ENCODE data around the gene CATSPER3. TPM values are rescaled to one million over a fixed set of nuclear protein-coding genes. Genes with fewer than 3 reads are reported as not detected.
A peak's percentile ranks its signal among the peaks of the same experiment; 100 is the strongest.

CATSPER3 gene
- total RNA-seq, 1 experiment from 2014 or later: 0.37 TPM

- Mint-ChIP-seq H3K27me3 (ENCODE audit: low read depth) (peaks cover 94% of the 10 kb centered on the region), H3K9me3 (no peaks in the 10 kb centered on the region), H3K4me1 (peaks cover 47% of the 10 kb centered on the region), H3K27ac (no peak overlapping the region), H3K4me3 (peak overlapping the region; percentile 79), H3K36me3 (no peaks in the 10 kb centered on the region)
- CTCF ChIA-PET: interaction anchor here (1.2 to 1.4 kb wide), 4 partner anchors 118 to 157 kb away, joined by 4 to 9 read pairs (median 5); partner anchors contain the start of gene PCBD2
- peak; percentile 15 for ATAC-seq
- TF ChIP-seq CREB1 (CRISPR knock-in tag; IDR thresholded peaks at IDR 0.05) (no peak), MAX (CRISPR knock-in tag; IDR thresholded peaks at IDR 0.05) (peak; percentile 23; the same call in 1 of the 2 replicates)
- POLR2A ChIA-PET: interaction anchor here (1.7 kb wide), 1 partner anchor 19 kb away, joined by 4 read pairs; no protein-coding TSS in a partner anchor
- peak; percentile 65 for DNase-seq (ENCODE audit: low spot score)
Observed at GRCh38 chr5:135034236-135034962, 66.7 kb downstream of the CATSPER3 start.

GRCh38 chr5:135034963-135035677 is 67.4 kb downstream of the CATSPER3 start:
- Mint-ChIP-seq H3K27ac (no peak overlapping the region), H3K4me3 (peak overlapping the region; percentile 79), H3K36me3 (no peaks in the 10 kb centered on the region), H3K9me3 (no peaks in the 10 kb centered on the region), H3K27me3 (ENCODE audit: low read depth) (peaks cover 92% of the 10 kb centered on the region), H3K4me1 (peaks cover 42% of the 10 kb centered on the region)
- DNase-seq (ENCODE audit: low spot score): no peak
- POLR2A ChIA-PET: interaction anchor here (1.7 kb wide), 1 partner anchor 18 kb away, joined by 4 read pairs; no protein-coding TSS in a partner anchor
- CTCF ChIA-PET: interaction anchor here (1.0 to 1.4 kb wide), 5 partner anchors 118 to 156 kb away, joined by 3 to 9 read pairs (median 4); partner anchors contain the start of gene PCBD2
- no peak for ATAC-seq
- TF ChIP-seq RORB (CRISPR knock-in tag; IDR thresholded peaks at IDR 0.05) (no peak), GTF2I (CRISPR knock-in tag; conservative IDR thresholded peaks at IDR 0.05) (no peak), AR (CRISPR knock-in tag; IDR thresholded peaks at IDR 0.05) (no peak), CREB1 (CRISPR knock-in tag; IDR thresholded peaks at IDR 0.05) (no peak), FOXP1 (CRISPR knock-in tag; IDR thresholded peaks at IDR 0.05; ENCODE audit: borderline replicate concordance) (no peak), USF1 (CRISPR knock-in tag; IDR thresholded peaks at IDR 0.05) (no peak), ATF3 (CRISPR knock-in tag; conservative IDR thresholded peaks at IDR 0.05) (no peak), NFYB (CRISPR knock-in tag; conservative IDR thresholded peaks at IDR 0.05; ENCODE audit: low read depth) (no peak), ETV6 (CRISPR knock-in tag; IDR thresholded peaks at IDR 0.05) (no peak), TEAD4 (CRISPR knock-in tag; IDR thresholded peaks at IDR 0.05) (no peak)
- TF ChIP-seq, protein P1, sequence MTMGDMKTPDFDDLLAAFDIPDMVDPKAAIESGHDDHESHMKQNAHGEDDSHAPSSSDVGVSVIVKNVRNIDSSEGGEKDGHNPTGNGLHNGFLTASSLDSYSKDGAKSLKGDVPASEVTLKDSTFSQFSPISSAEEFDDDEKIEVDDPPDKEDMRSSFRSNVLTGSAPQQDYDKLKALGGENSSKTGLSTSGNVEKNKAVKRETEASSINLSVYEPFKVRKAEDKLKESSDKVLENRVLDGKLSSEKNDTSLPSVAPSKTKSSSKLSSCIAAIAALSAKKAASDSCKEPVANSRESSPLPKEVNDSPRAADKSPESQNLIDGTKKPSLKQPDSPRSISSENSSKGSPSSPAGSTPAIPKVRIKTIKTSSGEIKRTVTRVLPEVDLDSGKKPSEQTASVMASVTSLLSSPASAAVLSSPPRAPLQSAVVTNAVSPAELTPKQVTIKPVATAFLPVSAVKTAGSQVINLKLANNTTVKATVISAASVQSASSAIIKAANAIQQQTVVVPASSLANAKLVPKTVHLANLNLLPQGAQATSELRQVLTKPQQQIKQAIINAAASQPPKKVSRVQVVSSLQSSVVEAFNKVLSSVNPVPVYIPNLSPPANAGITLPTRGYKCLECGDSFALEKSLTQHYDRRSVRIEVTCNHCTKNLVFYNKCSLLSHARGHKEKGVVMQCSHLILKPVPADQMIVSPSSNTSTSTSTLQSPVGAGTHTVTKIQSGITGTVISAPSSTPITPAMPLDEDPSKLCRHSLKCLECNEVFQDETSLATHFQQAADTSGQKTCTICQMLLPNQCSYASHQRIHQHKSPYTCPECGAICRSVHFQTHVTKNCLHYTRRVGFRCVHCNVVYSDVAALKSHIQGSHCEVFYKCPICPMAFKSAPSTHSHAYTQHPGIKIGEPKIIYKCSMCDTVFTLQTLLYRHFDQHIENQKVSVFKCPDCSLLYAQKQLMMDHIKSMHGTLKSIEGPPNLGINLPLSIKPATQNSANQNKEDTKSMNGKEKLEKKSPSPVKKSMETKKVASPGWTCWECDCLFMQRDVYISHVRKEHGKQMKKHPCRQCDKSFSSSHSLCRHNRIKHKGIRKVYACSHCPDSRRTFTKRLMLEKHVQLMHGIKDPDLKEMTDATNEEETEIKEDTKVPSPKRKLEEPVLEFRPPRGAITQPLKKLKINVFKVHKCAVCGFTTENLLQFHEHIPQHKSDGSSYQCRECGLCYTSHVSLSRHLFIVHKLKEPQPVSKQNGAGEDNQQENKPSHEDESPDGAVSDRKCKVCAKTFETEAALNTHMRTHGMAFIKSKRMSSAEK (CRISPR knock-in tag; IDR thresholded peaks at IDR 0.05; ENCODE audit: borderline replicate concordance): no peak
- TF ChIP-seq, protein P2, sequence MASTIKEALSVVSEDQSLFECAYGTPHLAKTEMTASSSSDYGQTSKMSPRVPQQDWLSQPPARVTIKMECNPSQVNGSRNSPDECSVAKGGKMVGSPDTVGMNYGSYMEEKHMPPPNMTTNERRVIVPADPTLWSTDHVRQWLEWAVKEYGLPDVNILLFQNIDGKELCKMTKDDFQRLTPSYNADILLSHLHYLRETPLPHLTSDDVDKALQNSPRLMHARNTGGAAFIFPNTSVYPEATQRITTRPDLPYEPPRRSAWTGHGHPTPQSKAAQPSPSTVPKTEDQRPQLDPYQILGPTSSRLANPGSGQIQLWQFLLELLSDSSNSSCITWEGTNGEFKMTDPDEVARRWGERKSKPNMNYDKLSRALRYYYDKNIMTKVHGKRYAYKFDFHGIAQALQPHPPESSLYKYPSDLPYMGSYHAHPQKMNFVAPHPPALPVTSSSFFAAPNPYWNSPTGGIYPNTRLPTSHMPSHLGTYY (CRISPR knock-in tag; IDR thresholded peaks at IDR 0.05): no peak
- TF ChIP-seq, protein P3, sequence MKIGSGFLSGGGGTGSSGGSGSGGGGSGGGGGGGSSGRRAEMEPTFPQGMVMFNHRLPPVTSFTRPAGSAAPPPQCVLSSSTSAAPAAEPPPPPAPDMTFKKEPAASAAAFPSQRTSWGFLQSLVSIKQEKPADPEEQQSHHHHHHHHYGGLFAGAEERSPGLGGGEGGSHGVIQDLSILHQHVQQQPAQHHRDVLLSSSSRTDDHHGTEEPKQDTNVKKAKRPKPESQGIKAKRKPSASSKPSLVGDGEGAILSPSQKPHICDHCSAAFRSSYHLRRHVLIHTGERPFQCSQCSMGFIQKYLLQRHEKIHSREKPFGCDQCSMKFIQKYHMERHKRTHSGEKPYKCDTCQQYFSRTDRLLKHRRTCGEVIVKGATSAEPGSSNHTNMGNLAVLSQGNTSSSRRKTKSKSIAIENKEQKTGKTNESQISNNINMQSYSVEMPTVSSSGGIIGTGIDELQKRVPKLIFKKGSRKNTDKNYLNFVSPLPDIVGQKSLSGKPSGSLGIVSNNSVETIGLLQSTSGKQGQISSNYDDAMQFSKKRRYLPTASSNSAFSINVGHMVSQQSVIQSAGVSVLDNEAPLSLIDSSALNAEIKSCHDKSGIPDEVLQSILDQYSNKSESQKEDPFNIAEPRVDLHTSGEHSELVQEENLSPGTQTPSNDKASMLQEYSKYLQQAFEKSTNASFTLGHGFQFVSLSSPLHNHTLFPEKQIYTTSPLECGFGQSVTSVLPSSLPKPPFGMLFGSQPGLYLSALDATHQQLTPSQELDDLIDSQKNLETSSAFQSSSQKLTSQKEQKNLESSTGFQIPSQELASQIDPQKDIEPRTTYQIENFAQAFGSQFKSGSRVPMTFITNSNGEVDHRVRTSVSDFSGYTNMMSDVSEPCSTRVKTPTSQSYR (CRISPR knock-in tag; IDR thresholded peaks at IDR 0.05): no peak
- TF ChIP-seq, protein P4, sequence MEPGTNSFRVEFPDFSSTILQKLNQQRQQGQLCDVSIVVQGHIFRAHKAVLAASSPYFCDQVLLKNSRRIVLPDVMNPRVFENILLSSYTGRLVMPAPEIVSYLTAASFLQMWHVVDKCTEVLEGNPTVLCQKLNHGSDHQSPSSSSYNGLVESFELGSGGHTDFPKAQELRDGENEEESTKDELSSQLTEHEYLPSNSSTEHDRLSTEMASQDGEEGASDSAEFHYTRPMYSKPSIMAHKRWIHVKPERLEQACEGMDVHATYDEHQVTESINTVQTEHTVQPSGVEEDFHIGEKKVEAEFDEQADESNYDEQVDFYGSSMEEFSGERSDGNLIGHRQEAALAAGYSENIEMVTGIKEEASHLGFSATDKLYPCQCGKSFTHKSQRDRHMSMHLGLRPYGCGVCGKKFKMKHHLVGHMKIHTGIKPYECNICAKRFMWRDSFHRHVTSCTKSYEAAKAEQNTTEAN (CRISPR knock-in tag; IDR thresholded peaks at IDR 0.05): no peak

Measured in WTC11 (cell line).